Stimulated activated CD8-positive, alpha-beta memory T cell treated with anti-CD3 and anti-CD28 coated beads, Interleukin-15, amount 100 ng/mL, for 48 hours (primary cell): ENCODE data around the gene MACO1.

Experiments used
- DNase-seq, 2 donors: peaks; one replicate each; pipeline ENCODE4 v3.0.0-alpha.2; 2020; ENCODE audit warnings: low read depth in 2 of 2

MACO1 gene

GRCh38 chr1:25524568-25525360 is 94.1 kb downstream of the MACO1 start:
- no peak for DNase-seq

- DNase-seq: no peak
These were observed 94.6 kb downstream of the MACO1 start for GRCh38 chr1:25525361-25525688.

GRCh38 chr1:25526753-25527152 is 96.1 kb downstream of the MACO1 start:
- DNase-seq: no peak

- no peak for DNase-seq
These were observed 96.6 kb downstream of the MACO1 start for GRCh38 chr1:25527226-25527846.

DNA sequence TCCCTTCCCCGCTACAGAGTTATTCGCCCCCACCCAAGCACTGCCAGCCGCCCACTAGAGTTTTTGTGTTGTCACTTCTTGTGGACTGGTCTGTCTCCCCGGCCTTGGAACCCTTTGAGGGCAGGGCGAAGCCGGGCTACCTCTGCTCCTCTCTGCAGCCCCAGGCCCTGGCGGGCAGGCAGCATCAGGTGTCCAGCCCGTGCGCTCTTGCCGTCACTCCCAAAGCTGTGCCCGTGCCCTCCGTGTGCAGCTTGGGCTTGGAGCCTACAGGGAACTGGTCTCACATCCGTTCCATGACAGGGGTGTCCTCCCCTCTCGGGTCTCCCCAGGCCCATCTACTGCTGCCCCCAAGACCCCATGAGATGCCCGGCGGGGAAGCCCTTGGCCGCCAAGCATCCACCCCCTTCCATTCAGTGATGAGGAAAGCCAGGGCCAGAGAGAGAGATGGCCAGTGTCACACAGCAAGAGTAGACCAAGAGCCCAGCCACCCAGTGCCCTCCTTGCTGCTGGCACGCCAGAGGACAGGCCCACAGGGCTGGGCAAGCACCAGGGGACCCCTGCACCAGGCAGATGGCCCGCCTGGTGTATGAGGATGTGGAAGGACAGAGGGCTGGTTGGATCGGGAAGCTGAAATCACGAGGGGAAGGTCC is 97.4 kb downstream of the MACO1 start:
- no peak for DNase-seq

- no peak for DNase-seq
These were observed 98.3 kb downstream of the MACO1 start for GRCh38 chr1:25528881-25529517.

- no peak for DNase-seq
These were observed 99.0 kb downstream of the MACO1 start for GRCh38 chr1:25529518-25530185.

DNA sequence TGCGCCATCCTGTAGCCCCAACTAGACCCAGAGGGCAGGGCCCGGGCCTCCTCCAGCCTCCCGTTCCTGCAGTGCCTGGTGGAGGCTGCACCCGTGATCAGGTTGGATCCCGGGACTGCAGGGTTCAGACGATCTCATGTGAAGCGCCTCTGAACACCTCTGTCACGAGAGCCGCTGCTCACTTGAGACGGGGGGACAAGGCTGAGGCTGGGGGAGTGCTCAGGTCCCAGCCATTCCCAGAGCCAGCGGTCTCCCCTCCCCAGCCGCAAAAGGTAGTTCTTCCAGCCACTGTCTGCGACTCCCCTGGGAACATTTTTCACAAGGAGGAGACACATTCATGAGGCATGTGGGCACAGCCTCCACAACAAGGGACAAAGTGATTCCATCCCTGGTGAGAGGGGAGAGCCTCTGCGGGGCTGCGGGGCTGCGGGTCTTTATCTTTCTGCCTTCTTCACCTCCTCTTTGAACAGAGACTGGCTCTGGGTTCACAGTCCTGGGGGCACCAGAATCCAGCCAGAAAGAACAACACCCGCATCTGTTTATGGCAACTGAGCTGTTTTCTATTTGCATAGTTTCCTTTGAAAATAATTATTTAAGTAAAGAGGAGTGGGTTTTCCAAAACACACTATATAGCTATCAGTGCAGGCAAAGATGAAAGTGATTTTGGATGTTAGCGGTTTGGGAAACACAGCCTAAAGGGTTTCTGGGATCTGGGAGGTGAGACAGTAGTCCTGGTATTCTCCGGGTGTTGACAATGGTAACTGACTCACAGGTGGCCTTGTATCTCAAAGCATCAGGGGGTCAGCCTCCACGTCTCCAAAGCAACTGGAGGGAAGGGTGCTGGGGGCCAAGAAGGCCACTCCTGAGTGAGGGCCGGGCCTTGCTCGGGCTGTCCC is 99.7 kb downstream of the MACO1 start:
- DNase-seq: no peak

DNA sequence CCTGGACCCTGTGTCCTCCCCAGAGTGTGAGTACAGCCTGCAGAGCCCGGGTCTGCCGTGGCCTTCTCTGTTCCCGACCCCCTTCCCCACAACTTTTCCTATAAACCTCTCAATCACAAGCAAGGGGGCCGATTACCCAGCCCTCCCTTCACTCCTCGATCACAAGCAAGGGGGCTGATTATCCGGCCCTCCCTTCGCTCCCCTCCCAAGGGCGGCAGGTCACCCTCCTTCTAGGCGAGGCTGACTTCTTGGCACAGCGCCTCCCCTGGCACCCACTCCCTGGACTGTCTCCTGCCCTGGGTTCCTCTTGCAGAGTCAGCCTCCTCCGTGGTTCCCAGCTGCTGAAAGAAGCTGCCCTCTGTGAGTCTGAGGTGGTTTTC is 100.4 kb downstream of the MACO1 start:
- DNase-seq: no peak

GRCh38 chr1:25532970-25533369 is 102.3 kb downstream of the MACO1 start:
- DNase-seq: no peak

DNA sequence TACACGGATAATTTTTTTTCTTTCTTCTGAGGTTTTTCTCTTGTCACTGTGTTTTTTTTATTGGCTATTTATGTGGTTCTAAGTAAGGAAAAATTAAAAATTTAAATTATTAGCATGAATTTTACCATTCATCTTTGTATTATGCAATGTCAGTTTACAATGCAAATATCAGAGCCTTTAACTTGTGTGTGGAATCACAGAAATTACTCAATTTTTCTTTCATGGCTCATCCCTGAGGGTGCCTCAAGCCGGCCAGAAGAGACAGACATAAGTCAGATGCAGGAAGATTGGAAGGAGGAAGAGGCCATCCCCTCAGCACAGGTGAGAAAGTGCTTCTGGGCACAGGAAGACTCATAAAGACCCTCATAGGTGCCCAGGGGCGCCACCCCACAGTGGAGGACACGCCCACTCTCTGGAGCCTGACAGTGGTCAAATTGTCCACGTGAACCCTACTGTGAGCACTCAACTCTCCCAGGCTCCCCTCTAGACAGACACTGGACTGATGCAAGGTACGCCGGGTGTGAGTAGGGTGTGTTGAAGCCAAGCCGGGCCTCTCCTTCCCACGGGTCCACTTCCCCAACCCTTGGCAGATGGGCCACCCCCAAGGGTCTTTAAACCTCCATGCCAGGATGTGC is 103.2 kb downstream of the MACO1 start:
- no peak for DNase-seq

DNA sequence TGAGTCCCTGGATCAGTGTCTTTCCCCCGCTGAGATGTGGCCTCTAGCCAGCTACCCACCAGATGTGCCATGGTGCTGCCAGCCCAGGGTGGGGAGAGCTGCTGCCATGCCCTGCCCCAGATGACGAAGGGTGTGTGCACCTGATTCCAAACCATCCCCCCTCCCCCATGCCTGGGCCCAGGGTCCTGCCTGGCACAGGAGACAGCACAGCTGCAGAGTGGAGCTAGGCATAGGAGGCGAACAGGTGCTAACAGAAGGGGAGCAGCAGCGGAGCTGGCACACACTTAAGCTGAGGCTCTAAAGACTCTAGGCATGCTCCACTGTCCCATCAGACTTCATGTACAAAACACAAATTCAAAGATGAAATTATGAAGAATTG is 103.7 kb downstream of the MACO1 start:
- DNase-seq: no peak

DNA sequence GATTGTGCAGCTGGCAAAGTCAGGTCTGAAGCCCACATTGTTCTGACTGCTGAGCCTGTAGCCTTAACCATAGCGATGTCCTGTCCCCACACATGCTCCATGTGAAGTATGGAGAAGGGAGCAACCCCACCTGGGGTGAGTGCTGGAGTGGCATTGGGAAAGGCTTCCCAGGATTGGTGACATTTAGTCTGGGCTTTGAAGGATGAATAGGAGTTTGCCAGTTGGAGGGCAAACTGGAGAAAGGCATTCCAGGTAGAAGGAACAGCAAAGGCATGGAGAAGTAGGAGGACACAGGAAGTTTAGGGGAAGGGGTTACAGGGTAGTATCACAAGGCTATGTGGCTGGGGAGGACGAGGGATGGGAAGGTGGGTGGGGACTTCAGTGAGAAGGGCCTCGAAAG is 105.4 kb downstream of the MACO1 start:
- no peak for DNase-seq

GRCh38 chr1:25537153-25537831 is 106.6 kb downstream of the MACO1 start:
- no peak for DNase-seq

DNA sequence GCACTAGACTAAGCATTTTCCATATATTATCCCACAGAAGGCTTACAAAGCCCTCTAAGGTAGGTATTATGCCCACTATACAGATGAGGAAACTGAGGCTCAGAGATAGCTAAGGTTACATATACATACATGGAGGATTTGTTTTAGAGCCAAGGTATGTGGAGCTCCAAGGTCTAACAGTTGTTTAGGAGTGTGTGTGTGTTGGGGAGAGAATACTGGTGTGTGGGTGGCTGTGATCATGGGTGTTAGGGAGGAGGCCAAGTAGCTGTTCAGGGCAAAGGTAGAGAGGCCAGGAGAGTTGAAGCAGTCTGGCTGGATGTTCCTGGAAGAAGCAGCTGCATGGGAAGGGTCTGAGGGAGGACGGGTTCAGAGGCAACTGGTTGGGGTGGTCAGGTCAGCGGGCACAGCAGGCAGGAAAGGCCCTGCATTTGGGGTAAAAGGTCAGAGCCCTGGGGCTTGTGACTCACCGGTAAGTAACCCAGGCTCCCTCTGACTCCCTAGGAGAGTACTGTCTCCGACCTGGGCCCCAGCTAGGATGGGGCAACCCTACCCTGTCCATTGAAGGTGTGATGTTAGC is 107.6 kb downstream of the MACO1 start:
- no peak for DNase-seq

GRCh38 chr1:25540750-25541342 is 110.1 kb downstream of the MACO1 start:
- DNase-seq: no peak

DNA sequence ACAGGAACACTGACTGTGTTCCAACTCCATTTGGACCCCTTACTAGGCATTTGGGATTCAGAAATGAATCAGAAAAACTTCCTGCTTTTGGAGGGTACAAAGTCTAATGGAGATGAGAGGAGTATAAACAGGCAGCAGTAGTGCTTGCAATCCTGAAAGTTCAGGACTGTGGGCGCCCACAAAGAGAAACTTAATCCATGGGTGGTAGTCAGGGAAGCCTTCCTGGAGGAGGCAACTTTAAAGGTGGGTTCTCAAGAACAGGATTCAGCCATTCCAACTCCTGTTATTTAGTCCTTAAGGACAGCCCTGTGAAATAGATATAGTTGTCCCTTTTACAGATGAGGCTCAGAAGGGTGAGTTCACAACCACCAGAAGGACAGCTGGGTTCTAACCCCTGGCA is 110.7 kb downstream of the MACO1 start:
- DNase-seq: no peak

GRCh38 chr1:25541889-25542658 is 111.4 kb downstream of the MACO1 start:
- no peak for DNase-seq

GRCh38 chr1:25543005-25543424 is 112.3 kb downstream of the MACO1 start:
- DNase-seq: no peak
